ENCODE data around the gene DUSP12.

DNA sequence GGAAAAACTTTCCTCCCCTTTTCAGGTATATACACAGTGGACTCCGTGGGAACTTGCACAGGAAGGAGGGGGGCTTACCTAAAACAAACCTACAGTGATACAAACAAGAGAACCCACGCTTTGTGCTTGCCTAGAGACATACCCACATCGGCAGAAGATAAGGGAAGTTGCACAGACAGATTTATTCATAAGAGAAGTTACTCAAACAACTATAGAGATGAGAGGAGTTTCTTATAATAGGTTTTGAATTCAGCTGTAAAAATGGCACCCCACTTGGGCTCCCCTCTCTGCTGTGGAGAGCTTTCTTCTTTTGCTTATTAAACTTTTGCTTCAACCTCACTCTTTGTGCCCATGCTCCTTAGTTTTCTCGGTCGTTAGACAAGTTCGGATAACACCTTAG is 1.8 kb upstream of the DUSP12 start:
- TF ChIP-seq ZNF512 (tag; IDR thresholded peaks at IDR 0.05) (no peak), CTCF (IDR thresholded peaks at IDR 0.05 in 2 of 3, conservative IDR thresholded peaks at IDR 0.05 in 1 of 3; ENCODE audit: insufficient read depth in 2 of 3, low read depth in 1 of 3, low read length in 3 of 3) (no peak), MTA1 (IDR thresholded peaks at IDR 0.05; ENCODE audit: borderline replicate concordance) (no peak), ZNF24 (IDR thresholded peaks at IDR 0.05) (no peak), ZNF766 (CRISPR knock-in tag; conservative IDR thresholded peaks at IDR 0.05) (no peak)
